ENCODE measurements around the gene STRA6.

The STRA6 gene

GRCh38 chr15:74138642-74139041 is 63.9 kb downstream of the STRA6 start:
- no peak for DNase-seq (ENCODE audit: low read depth)

GRCh38 chr15:74137537-74137894 is 65.1 kb downstream of the STRA6 start:
- DNase-seq (ENCODE audit: low read depth), result no peak
- H3K4me3 ChIP-seq (ENCODE audit: low read depth, low read length), result no peak overlapping the region

More at GRCh38 chr15:74138642-74139041, 63.9 kb downstream of the STRA6 start:
- no peak overlapping the region for H3K4me3 ChIP-seq (ENCODE audit: low read depth, low read length)

GRCh38 chr15:74136814-74137536 is 65.6 kb downstream of the STRA6 start:
- no peak for DNase-seq (ENCODE audit: low read depth)
- H3K4me3 ChIP-seq (ENCODE audit: low read depth, low read length), result peak overlapping the region; percentile 50

- peak overlapping the region; percentile 50 for H3K4me3 ChIP-seq (ENCODE audit: low read depth, low read length)
- DNase-seq (ENCODE audit: low read depth), result no peak
These were observed 66.1 kb downstream of the STRA6 start for GRCh38 chr15:74136540-74136813.

DNA sequence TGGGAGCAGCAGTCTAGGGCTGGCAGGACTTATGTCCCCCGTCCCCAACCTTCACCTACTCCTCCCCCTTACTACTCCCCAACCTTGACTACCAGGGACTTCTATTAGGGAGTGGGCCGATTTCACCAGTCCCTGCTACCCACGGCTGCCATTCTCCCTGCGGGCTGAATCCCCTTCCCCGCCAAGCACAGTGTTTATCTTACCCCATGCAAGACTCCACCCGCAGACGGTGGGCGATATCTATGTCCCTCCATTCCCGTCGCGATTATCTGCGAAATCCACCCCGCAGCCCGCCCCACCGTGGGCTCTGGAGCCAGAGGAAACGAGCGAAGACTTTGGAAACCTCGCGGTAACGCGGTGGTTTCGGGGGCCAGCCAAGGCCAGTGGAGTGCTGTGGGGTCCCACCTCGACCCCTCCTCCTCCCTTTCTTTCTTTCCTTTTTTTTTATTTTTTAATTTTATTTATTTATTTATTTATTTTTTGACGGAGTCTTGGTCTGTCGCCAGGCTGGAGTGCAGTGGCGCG is 67.5 kb downstream of the STRA6 start:
- DNase-seq (ENCODE audit: low read depth), result no peak
- no peak overlapping the region for H3K4me3 ChIP-seq (ENCODE audit: low read depth, low read length)

GRCh38 chr15:74134387-74135027 is 68.1 kb downstream of the STRA6 start:
- DNase-seq (ENCODE audit: low read depth), result no peak
- no peak overlapping the region for H3K4me3 ChIP-seq (ENCODE audit: low read depth, low read length)

DNA sequence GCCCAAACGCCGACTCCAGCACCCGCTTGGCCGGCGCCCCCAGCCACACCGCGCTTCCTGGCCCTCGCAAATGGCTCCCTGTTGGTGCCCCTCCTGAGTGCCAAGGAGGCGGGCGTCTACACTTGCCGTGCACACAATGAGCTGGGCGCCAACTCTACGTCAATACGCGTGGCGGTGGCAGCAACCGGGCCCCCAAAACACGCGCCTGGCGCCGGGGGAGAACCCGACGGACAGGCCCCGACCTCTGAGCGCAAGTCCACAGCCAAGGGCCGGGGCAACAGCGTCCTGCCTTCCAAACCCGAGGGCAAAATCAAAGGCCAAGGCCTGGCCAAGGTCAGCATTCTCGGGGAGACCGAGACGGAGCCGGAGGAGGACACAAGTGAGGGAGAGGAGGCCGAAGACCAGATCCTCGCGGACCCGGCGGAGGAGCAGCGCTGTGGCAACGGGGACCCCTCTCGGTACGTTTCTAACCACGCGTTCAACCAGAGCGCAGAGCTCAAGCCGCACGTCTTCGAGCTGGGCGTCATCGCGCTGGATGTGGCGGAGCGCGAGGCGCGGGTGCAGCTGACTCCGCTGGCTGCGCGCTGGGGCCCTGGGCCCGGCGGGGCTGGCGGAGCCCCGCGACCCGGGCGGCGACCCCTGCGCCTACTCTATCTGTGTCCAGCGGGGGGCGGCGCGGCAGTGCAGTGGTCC is 68.7 kb downstream of the STRA6 start:
- H3K4me3 ChIP-seq (ENCODE audit: low read depth, low read length), result no peak overlapping the region
- no peak for DNase-seq (ENCODE audit: low read depth)

- H3K4me3 ChIP-seq (ENCODE audit: low read depth, low read length), result no peak overlapping the region
- DNase-seq (ENCODE audit: low read depth), result no peak
These were observed 69.6 kb downstream of the STRA6 start for GRCh38 chr15:74132681-74133651.

DNA sequence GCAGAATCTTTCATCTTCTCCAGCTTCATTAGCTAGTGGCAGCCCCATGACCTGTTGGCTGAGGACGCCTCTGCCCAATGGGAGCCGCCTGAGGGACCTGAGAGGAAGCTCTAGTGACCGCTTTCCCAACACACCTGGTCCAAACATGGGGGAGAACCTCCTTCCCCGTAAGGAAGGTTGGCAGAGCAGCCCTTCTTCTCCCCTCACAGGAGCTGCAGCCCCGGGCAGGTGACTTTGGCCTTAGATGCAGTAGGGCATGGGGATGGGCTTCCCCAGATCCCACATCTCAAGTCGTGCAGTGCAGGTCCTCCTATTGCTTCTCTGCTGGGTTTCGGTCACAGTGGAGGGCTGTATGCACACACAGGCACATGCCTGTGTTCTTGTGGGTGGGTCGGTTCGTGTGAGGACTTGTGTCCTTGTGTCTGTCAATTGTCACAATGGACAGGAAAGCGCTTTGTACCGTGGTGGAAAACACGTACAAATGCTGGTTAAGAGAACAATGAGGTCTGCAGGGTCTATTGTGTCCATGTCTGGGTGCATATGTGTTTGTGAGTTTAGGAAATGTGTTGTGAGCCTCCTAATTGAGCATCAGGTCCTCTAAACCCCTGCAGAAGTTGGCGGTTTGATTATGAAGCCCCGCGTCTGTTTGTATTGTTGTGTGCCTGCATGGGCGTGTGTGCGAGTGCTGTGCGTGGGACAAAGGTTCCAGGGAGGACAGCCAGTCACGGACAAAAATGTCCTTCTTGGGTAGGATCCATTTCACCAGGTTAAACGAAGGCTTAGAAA is 70.8 kb downstream of the STRA6 start:
- no peak for DNase-seq (ENCODE audit: low read depth)
- H3K4me3 ChIP-seq (ENCODE audit: low read depth, low read length), result no peak overlapping the region

GRCh38 chr15:74130849-74131627 is 71.5 kb downstream of the STRA6 start:
- no peak for DNase-seq (ENCODE audit: low read depth)
- H3K4me3 ChIP-seq (ENCODE audit: low read depth, low read length), result no peak overlapping the region

GRCh38 chr15:74130155-74130848 is 72.3 kb downstream of the STRA6 start, which contains the start of gene ISLR2:
ISLR2 (plus strand) TSS chr15:74130586; CDS start chr15:74132755, 2,169 bp downstream.
- DNase-seq (ENCODE audit: low read depth), result no peak
- no peak within 1 kb of the TSS for H3K4me3 ChIP-seq (ENCODE audit: low read depth, low read length)

DNA sequence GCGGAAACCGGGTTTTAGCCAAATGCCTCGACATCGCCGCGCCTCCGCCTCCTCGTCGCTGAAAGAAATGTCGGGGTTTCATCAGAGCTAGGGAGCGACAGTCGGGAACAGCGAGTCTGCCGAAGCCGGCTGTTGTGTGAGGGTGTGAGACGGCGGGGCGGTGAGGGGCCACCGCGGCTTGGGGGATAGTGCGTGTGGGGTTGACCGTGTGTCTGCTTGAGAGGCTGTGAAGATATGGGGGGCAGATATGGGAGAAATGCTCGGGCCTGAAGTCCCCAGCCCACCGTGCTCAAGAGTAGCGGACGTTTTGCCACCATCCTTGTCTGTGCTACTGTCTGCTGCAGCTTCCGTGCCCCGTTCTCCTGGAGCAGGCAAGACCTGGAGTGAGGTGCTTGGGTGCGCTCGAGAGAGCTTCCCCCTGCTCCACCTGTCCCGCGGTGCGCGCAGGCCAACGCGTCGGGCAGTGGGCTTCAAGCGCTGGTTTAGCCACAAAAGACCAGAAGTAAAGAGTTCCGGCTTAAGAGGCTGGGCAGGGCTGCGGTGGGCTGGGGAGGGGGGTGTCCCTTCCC is 72.9 kb downstream of the STRA6 start:
- no peak for DNase-seq (ENCODE audit: low read depth)
- no peak overlapping the region for H3K4me3 ChIP-seq (ENCODE audit: low read depth, low read length)
